Loucy (cell line): ENCODE results near the gene TPRX1.

Experiments
- H2AFZ ChIP-seq: fragments of 200-600 bp; sonication (generic); 2 replicates; pipeline ENCODE4 v1.6.0; 2016; ENCODE audit warnings: antibody characterized with exemption, mild to moderate bottlenecking, low read length, moderate library complexity
- H3F3A ChIP-seq: fragments of 200-600 bp; 2 replicates; pipeline ENCODE4 v1.6.0; 2016; ENCODE audit warnings: antibody characterized with exemption, low read depth, mild to moderate bottlenecking
- H3K27me3 ChIP-seq: fragments of 200-600 bp; sonication (generic); 2 replicates; pipeline ENCODE4 v1.6.1; 2014; ENCODE audit warnings: low read length, mild to moderate bottlenecking; ENCODE audit not compliant: insufficient read depth, poor library complexity, severe bottlenecking
- H3K36me3 ChIP-seq: fragments of 200-600 bp; sonication (generic); 2 replicates; pipeline ENCODE4 v1.6.1; 2016; ENCODE audit warnings: low read length; ENCODE audit not compliant: insufficient read depth
- H3K4me1 ChIP-seq: fragments of 200-600 bp; sonication (generic); 2 replicates; pipeline ENCODE4 v1.5.1; 2014; ENCODE audit warnings: low read length, mild to moderate bottlenecking; ENCODE audit not compliant: insufficient read depth, poor library complexity, severe bottlenecking
- H3K4me2 ChIP-seq: fragments of 200-600 bp; sonication (generic); 2 replicates; pipeline ENCODE4 v1.6.0; 2014; ENCODE audit warnings: antibody characterized with exemption, low read length, low read depth, mild to moderate bottlenecking; ENCODE audit not compliant: poor library complexity, severe bottlenecking
- H3K4me3 ChIP-seq: fragments of 200-600 bp; sonication (generic); 2 replicates; pipeline ENCODE4 v1.5.1; 2014; ENCODE audit warnings: low read length, mild to moderate bottlenecking, mixed read lengths; ENCODE audit not compliant: poor library complexity, severe bottlenecking
- H3K79me2 ChIP-seq: fragments of 200-600 bp; sonication (generic); 2 replicates; pipeline ENCODE4 v1.6.1; 2014; ENCODE audit warnings: low read length; ENCODE audit not compliant: insufficient read depth
- H3K9ac ChIP-seq: fragments of 200-600 bp; sonication (generic); 2 replicates; pipeline ENCODE4 v1.6.0; 2014; ENCODE audit warnings: mild to moderate bottlenecking, low read depth, low read length, moderate library complexity; ENCODE audit not compliant: poor library complexity, severe bottlenecking
- H3K9me2 ChIP-seq: fragments of 200-600 bp; sonication (generic); replicated peaks from 2 replicates; pipeline ENCODE4 v1.6.1; 2016; ENCODE audit warnings: low read depth, low read length, mixed read lengths
- H3K9me3 ChIP-seq: fragments of 200-600 bp; sonication (generic); 2 replicates; pipeline ENCODE4 v1.6.1; 2014; ENCODE audit warnings: mild to moderate bottlenecking, antibody characterized with exemption, low read length, low read depth; ENCODE audit not compliant: insufficient read depth
- H4K20me1 ChIP-seq: fragments of 200-600 bp; sonication (generic); 2 replicates; pipeline ENCODE4 v1.6.0; 2014; ENCODE audit warnings: antibody characterized with exemption, low read length, mild to moderate bottlenecking; ENCODE audit not compliant: insufficient read depth, poor library complexity, severe bottlenecking
- CTCF ChIP-seq: fragments of 200-600 bp; sonication (generic); conservative IDR thresholded peaks from 2 replicates; pipeline ENCODE4 v1.5.1; 2014; ENCODE audit warnings: mild to moderate bottlenecking, antibody characterized with exemption, low read length
- EZH2phosphoT487 ChIP-seq: fragments of 200-600 bp; IDR thresholded peaks from 2 replicates; pipeline ENCODE4 v1.6.1; 2018; ENCODE audit warnings: antibody characterized with exemption, mild to moderate bottlenecking, moderate library complexity, borderline replicate concordance

The TPRX1 gene

GRCh38 chr19:47842941-47843340 is 38.6 kb upstream of the TPRX1 start:
- H3K9me2 ChIP-seq, result no peaks in the 10 kb centered on the region
- H3K9me3 ChIP-seq, result no peaks in the 10 kb centered on the region
- H3K9ac ChIP-seq, result no peak overlapping the region
- no peaks in the 10 kb centered on the region for H3K79me2 ChIP-seq
- no peaks in the 10 kb centered on the region for H3K36me3 ChIP-seq
- H3K27me3 ChIP-seq, result no peaks in the 10 kb centered on the region
- no peak overlapping the region for H3K4me3 ChIP-seq
- no peaks in the 10 kb centered on the region for H3K4me1 ChIP-seq
- H2AFZ ChIP-seq, result no peak overlapping the region
- H3F3A ChIP-seq, result no peaks in the 10 kb centered on the region
- no peak for TF ChIP-seq EZH2phosphoT487
- TF ChIP-seq CTCF, result no peak
- no peak overlapping the region for H3K4me2 ChIP-seq
- no peaks in the 10 kb centered on the region for H4K20me1 ChIP-seq

GRCh38 chr19:47839913-47840312 is 35.6 kb upstream of the TPRX1 start:
- no peaks in the 10 kb centered on the region for H3F3A ChIP-seq
- no peaks in the 10 kb centered on the region for H3K79me2 ChIP-seq
- no peaks in the 10 kb centered on the region for H3K9me3 ChIP-seq
- no peak overlapping the region for H2AFZ ChIP-seq
- H4K20me1 ChIP-seq, result no peaks in the 10 kb centered on the region
- no peak overlapping the region for H3K9ac ChIP-seq
- no peak overlapping the region for H3K4me2 ChIP-seq
- no peaks in the 10 kb centered on the region for H3K4me1 ChIP-seq
- no peaks in the 10 kb centered on the region for H3K36me3 ChIP-seq
- H3K27me3 ChIP-seq, result no peaks in the 10 kb centered on the region
- H3K9me2 ChIP-seq, result no peaks in the 10 kb centered on the region
- no peak overlapping the region for H3K4me3 ChIP-seq
- TF ChIP-seq EZH2phosphoT487, result no peak
- no peak for TF ChIP-seq CTCF

GRCh38 chr19:47839411-47839810 is 35.1 kb upstream of the TPRX1 start:
- no peak overlapping the region for H3K4me2 ChIP-seq
- H3K79me2 ChIP-seq, result no peaks in the 10 kb centered on the region
- no peak overlapping the region for H3K4me3 ChIP-seq
- no peaks in the 10 kb centered on the region for H4K20me1 ChIP-seq
- H3K9me2 ChIP-seq, result no peaks in the 10 kb centered on the region
- H3K9me3 ChIP-seq, result no peaks in the 10 kb centered on the region
- H2AFZ ChIP-seq, result no peak overlapping the region
- H3K9ac ChIP-seq, result no peak overlapping the region
- no peaks in the 10 kb centered on the region for H3K27me3 ChIP-seq
- no peak for TF ChIP-seq CTCF
- no peaks in the 10 kb centered on the region for H3F3A ChIP-seq
- no peaks in the 10 kb centered on the region for H3K36me3 ChIP-seq
- H3K4me1 ChIP-seq, result no peaks in the 10 kb centered on the region
